ENCODE measurements around the gene MORN3.
"Not testable (repeated sequence)": the region's sequence is repeated elsewhere in the genome, so short reads cannot be mapped to it uniquely, and the experiment has no call there.

MORN3 gene

GRCh38 chr12:121669521-121669900 lies at the start of gene MORN3:
Gene MORN3, minus strand, starts transcription at chr12:121669654. Its CDS starts 171 bp downstream, at chr12:121669483.
- no peak for DNase-seq

- no peak for DNase-seq
Observed at GRCh38 chr12:121718653-121719239, 49.3 kb upstream of the MORN3 start.

GRCh38 chr12:121717041-121717699 lies 47.7 kb upstream of the MORN3 start:
- DNase-seq: no peak

GRCh38 chr12:121715862-121716435 lies 46.5 kb upstream of the MORN3 start:
- DNase-seq: no peak

GRCh38 chr12:121715055-121715454 lies 45.6 kb upstream of the MORN3 start:
- not testable (repeated sequence) for DNase-seq

- DNase-seq: no peak
Observed at GRCh38 chr12:121713793-121714192, 44.3 kb upstream of the MORN3 start.

- DNase-seq: no peak
Observed at GRCh38 chr12:121713257-121713777, 43.9 kb upstream of the MORN3 start.

- DNase-seq: peak; percentile 77 to 85
Observed at GRCh38 chr12:121712461-121713256, 43.2 kb upstream of the MORN3 start, which contains the start of gene TMEM120B. Gene TMEM120B, plus strand, starts transcription at chr12:121712752. Its CDS starts 144 bp downstream, at chr12:121712896.

- peak in 1 of 2 donors; percentile 10 for DNase-seq
Observed at GRCh38 chr12:121712190-121712460, 42.7 kb upstream of the MORN3 start.

GRCh38 chr12:121711361-121712189 lies 42.1 kb upstream of the MORN3 start:
- no peak for DNase-seq

GRCh38 chr12:121709478-121709961 lies 40.1 kb upstream of the MORN3 start:
- no peak for DNase-seq

GRCh38 chr12:121709064-121709424 lies 39.6 kb upstream of the MORN3 start:
- DNase-seq: not testable (repeated sequence)

GRCh38 chr12:121708313-121709063 lies 39.0 kb upstream of the MORN3 start:
- no peak for DNase-seq

GRCh38 chr12:121705514-121705913 lies 36.1 kb upstream of the MORN3 start:
- no peak for DNase-seq

- no peak for DNase-seq
Observed at GRCh38 chr12:121702944-121703343, 33.5 kb upstream of the MORN3 start.

GRCh38 chr12:121701667-121702277 lies 32.3 kb upstream of the MORN3 start:
- no peak for DNase-seq

- not testable (repeated sequence) for DNase-seq
Observed at GRCh38 chr12:121697861-121698260, 28.4 kb upstream of the MORN3 start.

- DNase-seq: peak; percentile 32 to 55
Observed at GRCh38 chr12:121697093-121697698, 27.7 kb upstream of the MORN3 start.

GRCh38 chr12:121693155-121693687 lies 23.8 kb upstream of the MORN3 start:
- no peak for DNase-seq

- not testable (repeated sequence) for DNase-seq
Observed at GRCh38 chr12:121692744-121693143, 23.3 kb upstream of the MORN3 start.
